SK-N-SH (cell line): ENCODE measurements around the gene ABO. TPM values are rescaled to one million over a fixed set of nuclear protein-coding genes. Genes with fewer than 3 reads are reported as not detected.
"Not testable (repeated sequence)": the region's sequence is repeated elsewhere in the genome, so short reads cannot be mapped to it uniquely, and the experiment has no call there.

ENCODE experiments used
- CTCF ChIA-PET: fragments of 300-600, 350-600 bp; formaldehyde crosslinking; extraction: SDS; loops from one replicate; lab custom pipeline; 2021; lab: Yijun Ruan, JAX
- POLR2A ChIA-PET: fragments of 350-600 bp; sonication (Branson Sonifier 250); formaldehyde crosslinking; extraction: SDS; loops from one replicate; lab custom pipeline; 2020; ENCODE audit warnings: antibody characterized with exemption, inconsistent platforms; lab: Yijun Ruan, JAX
- DNase-seq: peaks from one replicate; pipeline ENCODE4 v3.0.0; 2012
- H2AFZ ChIP-seq: fragments of 200-600 bp; sonication (generic); 2 replicates; pipeline ENCODE4 v1.8.1; 2016; ENCODE audit warnings: antibody characterized with exemption, mild to moderate bottlenecking, low read depth
- H3F3A ChIP-seq: fragments of 200-600 bp; sonication (generic); replicated peaks from 2 replicates; pipeline ENCODE3; 2016; ENCODE audit warnings: antibody characterized with exemption, mild to moderate bottlenecking; ENCODE audit not compliant: insufficient read depth
- H3K27ac ChIP-seq, 2 experiments: fragments of 200-500 bp in 1 of 2; fragments of 200-600 bp in 1 of 2; sonication (Bioruptor generic) in 1 of 2; sonication (generic), shearing (Covaris generic) in 1 of 2; 2 replicates each; pipeline versions ENCODE4 v1.5.1 to v1.6.1; 2014 to 2016; ENCODE audit warnings: low read depth in 2 of 2, inconsistent platforms in 1 of 2, low read length in 1 of 2, mild to moderate bottlenecking in 1 of 2, mixed read lengths in 1 of 2
- H3K27me3 ChIP-seq: fragments of 200-600 bp; sonication (generic), shearing (Covaris generic); 2 replicates; pipeline ENCODE4 v1.6.1; 2016; ENCODE audit warnings: mixed run types; ENCODE audit not compliant: insufficient read depth
- H3K36me3 ChIP-seq, 2 experiments: fragments of 200-500 bp in 1 of 2; fragments of 200-600 bp in 1 of 2; sonication (Bioruptor generic) in 1 of 2; sonication (generic) in 1 of 2; replicated peaks in 1 of 2; 2 replicates each; pipeline versions ENCODE3 to v1.5.1; 2014 to 2016; ENCODE audit warnings: low read length in 1 of 2, mild to moderate bottlenecking in 1 of 2; ENCODE audit not compliant: insufficient read depth in 2 of 2, control insufficient read depth in 1 of 2
- H3K4me1 ChIP-seq, 2 experiments: fragments of 200-500 bp in 1 of 2; fragments of 200-600 bp in 1 of 2; sonication (Bioruptor generic) in 1 of 2; sonication (generic), shearing (Covaris generic) in 1 of 2; 2 replicates each; pipeline versions ENCODE4 v1.5.1 to v1.6.1; 2014 to 2016; ENCODE audit warnings: low read depth in 1 of 2, low read length in 1 of 2, mixed run types in 1 of 2; ENCODE audit not compliant: insufficient read depth in 2 of 2, control insufficient read depth in 1 of 2
- H3K4me2 ChIP-seq: fragments of 200-600 bp; sonication (generic), shearing (Covaris generic); 2 replicates; pipeline ENCODE4 v1.6.1; 2017; ENCODE audit warnings: mixed run types
- H3K4me3 ChIP-seq, 2 experiments: fragments of 200-500 bp in 1 of 2; fragments of 200-600 bp in 1 of 2; sonication (Bioruptor generic) in 1 of 2; sonication (generic), shearing (Covaris generic) in 1 of 2; 2 replicates each; pipeline versions ENCODE4 v1.5.1 to v1.8.1; 2014 to 2016; ENCODE audit warnings: low read depth in 2 of 2, inconsistent platforms in 1 of 2, low read length in 1 of 2, mild to moderate bottlenecking in 1 of 2, mixed read lengths in 1 of 2, moderate library complexity in 1 of 2
- H3K79me2 ChIP-seq: fragments of 200-600 bp; sonication (generic); 2 replicates; pipeline ENCODE4 v1.8.1; 2017; ENCODE audit warnings: mild to moderate bottlenecking; ENCODE audit not compliant: insufficient read depth
- H3K9ac ChIP-seq: fragments of 200-600 bp; sonication (generic); 2 replicates; pipeline ENCODE4 v1.6.1; 2017; ENCODE audit warnings: mixed run types
- H3K9me2 ChIP-seq: fragments of 200-600 bp; sonication (generic); 2 replicates; pipeline ENCODE4 v1.6.1; 2017; ENCODE audit warnings: mixed run types
- H3K9me3 ChIP-seq: fragments of 200-600 bp; sonication (generic); 2 replicates; pipeline ENCODE4 v1.6.1; 2017; ENCODE audit warnings: mixed run types, mild to moderate bottlenecking, moderate library complexity
- H4K20me1 ChIP-seq: fragments of 200-600 bp; sonication (generic); 2 replicates; pipeline ENCODE4 v1.6.1; 2017; ENCODE audit warnings: mild to moderate bottlenecking, mixed run types; ENCODE audit not compliant: insufficient read depth
- EP300 ChIP-seq, 2 experiments: IDR thresholded peaks; 2 replicates each; pipeline versions ENCODE4 v1.4.0 to v1.6.1; 2012; ENCODE audit warnings: borderline replicate concordance in 1 of 2, low read depth in 1 of 2, low read length in 1 of 2
- EZH2phosphoT487 ChIP-seq: fragments of 200-600 bp; sonication (generic); IDR thresholded peaks from 2 replicates; pipeline ENCODE4 v1.6.1; 2017; ENCODE audit warnings: low read depth, mixed run types, mild to moderate bottlenecking, antibody characterized with exemption, moderate library complexity, borderline replicate concordance
- GATA2 ChIP-seq: sonication (generic); formaldehyde crosslinking; IDR thresholded peaks from 2 replicates; pipeline ENCODE4 v1.5.0; 2020; ENCODE audit warnings: mild to moderate bottlenecking, missing genetic modification reagents
- RCOR1 ChIP-seq: fragments of 150-350 bp; IDR thresholded peaks from 2 replicates; pipeline ENCODE4 v1.6.1; 2017; ENCODE audit warnings: antibody characterized with exemption, low read length
- RFX5 ChIP-seq: IDR thresholded peaks from 2 replicates; pipeline ENCODE4 v1.6.1; 2012; ENCODE audit warnings: mild to moderate bottlenecking, improper control_type of control experiment, low read length
- SMC3 ChIP-seq: IDR thresholded peaks from 2 replicates; pipeline ENCODE4 v1.6.1; 2012; ENCODE audit warnings: low read depth, low read length, improper control_type of control experiment
- WGBS: methylation state at CpG from one replicate; pipeline ENCODE4 v1.1.6; 2017; ENCODE audit warnings: low lambda C conversion rate; 5-methylcytosine and 5-hydroxymethylcytosine counted together
- polyA plus RNA-seq, 3 experiments: library from polyadenylated mRNA; depleted of rRNA; stranded (reverse); fragments of >200 nt; gene quantifications; 2 replicates each; pipeline ENCODE4 v1.2.3, GENCODE V29; 2012
- small RNA-seq, 7 experiments: library from RNA; depleted of rRNA; stranded (forward); fragments of <200 nt; gene quantifications; one replicate each; pipeline ENCODE3, GENCODE V24; 2012
- TF ChIP-seq, protein P1 (sequence below): IDR thresholded peaks from 2 replicates; pipeline ENCODE4 v1.4.0; 2012; ENCODE audit warnings: low read depth

The ABO gene
- polyA plus RNA-seq, 1 of the 3 experiments (the other 2 are of a cell fraction), result not detected

DNA sequence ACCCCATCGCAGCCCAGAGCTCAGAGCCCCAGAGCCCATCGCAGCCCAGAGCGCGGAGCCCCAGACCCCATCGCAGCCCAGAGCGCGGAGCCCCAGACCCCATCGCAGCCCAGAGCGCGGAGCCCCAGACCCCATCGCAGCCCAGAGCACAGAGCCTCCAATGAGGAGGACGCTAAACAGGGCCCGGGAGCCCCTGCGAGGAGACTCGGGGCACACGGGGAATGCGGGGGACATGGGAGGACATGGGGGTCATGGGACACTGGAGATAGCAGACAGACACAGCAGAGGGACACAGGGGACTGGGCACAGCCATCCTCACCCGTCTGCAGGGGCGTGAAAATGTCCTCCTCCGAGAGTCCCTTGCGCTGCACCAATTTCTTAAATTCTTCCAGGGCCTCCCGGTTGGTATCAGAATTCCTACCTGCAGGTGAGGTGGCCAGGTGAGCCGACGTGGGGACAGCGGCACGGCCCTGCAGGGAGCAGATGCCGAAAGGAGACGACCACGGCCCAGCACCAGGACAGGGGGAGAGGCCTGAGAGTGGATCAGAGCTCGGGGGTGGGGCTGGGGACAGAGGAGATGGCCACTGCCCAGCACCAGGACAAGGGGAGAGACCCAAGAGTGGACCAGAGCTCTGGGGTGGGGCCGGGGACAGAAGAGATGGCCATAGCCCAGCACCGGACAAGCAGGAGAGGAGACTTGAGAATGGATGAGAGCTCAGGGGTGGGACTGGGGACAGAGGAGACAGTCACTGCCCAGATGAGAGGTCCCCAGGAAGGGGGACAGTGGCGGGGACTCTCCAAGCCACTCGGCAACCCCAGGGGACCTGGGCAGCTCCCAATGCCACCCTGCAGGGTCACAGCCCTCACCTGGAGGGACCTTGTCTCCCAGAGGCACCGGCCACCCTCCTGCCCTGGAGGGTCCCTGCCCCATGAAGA lies 68.7 kb downstream of the ABO start:
- POLR2A ChIA-PET, result no interaction called here
- WGBS, result 39% methylated on average over 16 of the region's 35 CpGs
- Histone ChIP-seq H3K9me2 (no peaks in the 10 kb centered on the region), H2AFZ (no peak overlapping the region), H3K27me3 (peaks cover 32% of the 10 kb centered on the region), H3K36me3 (no peaks in the 10 kb centered on the region), H3K79me2 (no peaks in the 10 kb centered on the region), H3K9ac (no peak overlapping the region), H3F3A (no peaks in the 10 kb centered on the region), H3K27ac (no peak overlapping the region), H4K20me1 (no peaks in the 10 kb centered on the region), H3K4me3 (no peak overlapping the region), H3K4me2 (no peak overlapping the region), H3K9me3 (no peaks in the 10 kb centered on the region), H3K4me1 (no peaks in the 10 kb centered on the region; a peak in 1 of 4 replicates)
- TF ChIP-seq SMC3 (no peak), EZH2phosphoT487 (no peak), GATA2 (CRISPR knock-in tag) (no peak), RFX5 (no peak), EP300 (IDR thresholded peaks at IDR 0.05; ENCODE audit: borderline replicate concordance in 1 of 2, low read depth in 1 of 2, low read length in 1 of 2) (no peak), RCOR1 (no peak)
- TF ChIP-seq, protein P1, sequence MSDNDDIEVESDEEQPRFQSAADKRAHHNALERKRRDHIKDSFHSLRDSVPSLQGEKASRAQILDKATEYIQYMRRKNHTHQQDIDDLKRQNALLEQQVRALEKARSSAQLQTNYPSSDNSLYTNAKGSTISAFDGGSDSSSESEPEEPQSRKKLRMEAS, result no peak
- DNase-seq, result peak; percentile 25
- CTCF ChIA-PET, result interaction anchor here (0.6 to 1.3 kb wide), 4 partner anchors 18 to 184 kb away, joined by 3 to 4 read pairs (median 3); no protein-coding TSS in a partner anchor

DNA sequence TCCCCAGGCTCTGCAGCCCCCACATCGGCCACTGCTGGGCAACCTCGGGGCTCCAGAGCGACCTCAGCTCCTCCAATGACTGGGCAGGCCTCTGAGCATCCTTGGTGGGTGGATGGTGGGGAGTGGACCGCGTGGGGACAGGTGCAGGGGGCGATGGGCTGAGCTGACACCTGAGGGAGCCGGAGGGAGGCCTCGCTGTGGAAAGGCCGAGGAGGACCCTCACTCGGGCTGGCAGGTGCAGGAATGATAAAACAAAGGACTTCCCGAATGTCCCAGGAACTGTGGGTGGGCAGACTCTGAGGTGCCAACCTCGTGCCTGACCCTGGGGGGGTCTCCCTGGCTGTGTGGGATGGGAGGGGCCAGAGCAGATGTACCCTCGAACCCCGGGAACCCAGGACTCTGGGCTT lies 69.5 kb downstream of the ABO start:
- CTCF ChIA-PET, result interaction anchor here (1.0 kb wide), 1 partner anchor 17 kb away, joined by 3 read pairs; no protein-coding TSS in a partner anchor
- H2AFZ ChIP-seq, H3K4me1 ChIP-seq, H3K79me2 ChIP-seq, H3K9ac ChIP-seq, H3K9me3 ChIP-seq, H3K4me2 ChIP-seq, H3K9me2 ChIP-seq, H4K20me1 ChIP-seq, H3K27ac ChIP-seq, DNase-seq, H3F3A ChIP-seq, POLR2A ChIA-PET, H3K36me3 ChIP-seq, H3K4me3 ChIP-seq: not testable (repeated sequence)
- peaks cover 39% of the 10 kb centered on the region for H3K27me3 ChIP-seq
- WGBS, result 19% methylated on average over 5 of the region's 14 CpGs

Small RNA genes within 50 kb of the gene (small RNA-seq; reads per million reads assigned to genes)
- 0 reads per million in 7 experiments for gene RF00019

Other genes with a start within 250 kb of the ABO start
- 57.3 and 59.1 TPM in 2 replicates for gene GTF3C5, start 244.2 kb downstream of the ABO start, polyA plus RNA-seq (2012; rRNA removed)
- 0.75 and 0.87 TPM in 2 replicates for gene CEL, start 213.2 kb downstream of the ABO start, polyA plus RNA-seq (2012; rRNA removed)
- 64.1 and 64.7 TPM in 2 replicates for gene RALGDS, start 154.0 kb downstream of the ABO start, polyA plus RNA-seq (2012; rRNA removed)
- 0.45 and 0.51 TPM in 2 replicates for gene GBGT1, start 111.3 kb downstream of the ABO start, polyA plus RNA-seq (2012; rRNA removed)
- not detected in 2 replicates for gene OBP2B, start 66.0 kb downstream of the ABO start, polyA plus RNA-seq (2012; rRNA removed)
- 42.1 and 44.5 TPM in 2 replicates for gene SURF6, start 61.0 kb upstream of the ABO start, polyA plus RNA-seq (2012; rRNA removed)
- gene MED22, start 72.9 kb upstream of the ABO start, polyA plus RNA-seq (2012; rRNA removed), result 23.0 and 27.9 TPM in 2 replicates
- 3,936 and 4,121 TPM in 2 replicates for gene RPL7A, start 73.0 kb upstream of the ABO start, polyA plus RNA-seq (2012; rRNA removed)
- 97.9 and 103 TPM in 2 replicates for gene SURF1, start 81.3 kb upstream of the ABO start, polyA plus RNA-seq (2012; rRNA removed)
- gene SURF2, start 81.3 kb upstream of the ABO start, polyA plus RNA-seq (2012; rRNA removed), result 35.7 and 46.8 TPM in 2 replicates
- 156 and 165 TPM in 2 replicates for gene SURF4, start 100.9 kb upstream of the ABO start, polyA plus RNA-seq (2012; rRNA removed)
- 2.3 and 2.5 TPM in 2 replicates for gene STKLD1, start 101.2 kb upstream of the ABO start, polyA plus RNA-seq (2012; rRNA removed)
- 34.2 and 37.3 TPM in 2 replicates for gene REXO4, start 142.8 kb upstream of the ABO start, polyA plus RNA-seq (2012; rRNA removed)
- gene ADAMTS13, start 147.2 kb upstream of the ABO start, polyA plus RNA-seq (2012; rRNA removed), result 10.6 and 12.3 TPM in 2 replicates
- gene CACFD1, start 184.8 kb upstream of the ABO start, polyA plus RNA-seq (2012; rRNA removed), result 15.2 and 16.8 TPM in 2 replicates
- 5.2 and 7.7 TPM in 2 replicates for gene SLC2A6, start 203.9 kb upstream of the ABO start, polyA plus RNA-seq (2012; rRNA removed)
- not detected in 2 replicates for gene MYMK, start 249.8 kb upstream of the ABO start, polyA plus RNA-seq (2012; rRNA removed)